ENCODE measurements around the gene DLEC1. TPM values are rescaled to one million over a fixed set of nuclear protein-coding genes. Genes with fewer than 3 reads are reported as not detected.
A peak's percentile ranks its signal among the peaks of the same experiment; 100 is the strongest.

DLEC1 gene
- total and polyA plus RNA-seq, 2 donors (not counting 1 experiment from before 2014, with no cell fraction given), result 0.52 to 2.1 TPM

- no peak for TF ChIP-seq EZH2 (IDR thresholded peaks at IDR 0.05; ENCODE audit: borderline replicate concordance, insufficient read depth, low read depth, low read length, poor library complexity, severe bottlenecking)
- TF ChIP-seq CTCF (IDR thresholded peaks at IDR 0.05), result no peak
- ChIA-PET CTCF (interaction anchor here (0.7 to 0.8 kb wide), 2 partner anchors 14 to 80 kb away, joined by 3 to 5 read pairs; partner anchors contain the start of gene ACAA1), POLR2A (no interaction called here)
- peak overlapping the region; percentile 56 for H3K27ac Mint-ChIP-seq
- H3K27me3 ChIP-seq (replicated peaks in 1 of 4; ENCODE audit: control extremely low read depth in 1 of 4, control insufficient read depth in 3 of 4, insufficient read depth in 4 of 4, low read length in 3 of 4), result no peaks in the 10 kb centered on the region
- ATAC-seq (ENCODE audit: low read depth), result peak; percentile 44
- peaks cover 23 to 40% of the 10 kb centered on the region in 2 donors for H3K4me1 ChIP-seq (ENCODE audit: control insufficient read depth in 2 of 2, insufficient read depth in 2 of 2, low read length in 2 of 2)
- H2AFZ ChIP-seq (ENCODE audit: insufficient read depth, low read depth, low read length, poor library complexity, severe bottlenecking), result peak overlapping the region; percentile 13
- H4K20me1 ChIP-seq (ENCODE audit: control insufficient read depth, insufficient read depth, low read length, poor library complexity, severe bottlenecking), result no peaks in the 10 kb centered on the region
- H3K9me3 Mint-ChIP-seq (ENCODE audit: insufficient read depth), result no peaks in the 10 kb centered on the region
- WGBS (ENCODE audit: insufficient coverage), result no CpG with 5 or more reads among the region's 3 CpGs
- peak; percentile 25 for DNase-seq
- H3K36me3 ChIP-seq (replicated peaks in 1 of 2; ENCODE audit: control extremely low read depth in 1 of 2, control insufficient read depth in 1 of 2, extremely low read depth in 1 of 2, insufficient read depth in 2 of 2, low read length in 1 of 2), result no peaks in the 10 kb centered on the region
- intact Hi-C loops (cut with micrococcal nuclease), result loop anchor here (2.0 kb wide), 1 partner anchor 13 kb away; the partner anchor contains the start of gene MYD88
- no peak overlapping the region for H3K4me2 ChIP-seq (replicated peaks; ENCODE audit: low read depth, low read length, poor library complexity, severe bottlenecking)
- no peaks in the 10 kb centered on the region for H3K79me2 ChIP-seq (ENCODE audit: control insufficient read depth, insufficient read depth, low read length)
- no peak overlapping the region for H3K9ac ChIP-seq (ENCODE audit: low read length)
- no peak overlapping the region for H3K4me3 Mint-ChIP-seq
- H3K4me1 Mint-ChIP-seq, result peaks cover 50% of the 10 kb centered on the region
- no peak overlapping the region for H3K4me3 ChIP-seq (ENCODE audit: control extremely low read depth in 1 of 5, extremely low read depth in 1 of 5, insufficient read depth in 1 of 5, low read depth in 2 of 5, low read length in 4 of 5)
- no peak overlapping the region for H3K27ac ChIP-seq (ENCODE audit: low read length in 2 of 2)
- H3K9me3 ChIP-seq (ENCODE audit: control extremely low read depth in 1 of 3, control insufficient read depth in 2 of 3, insufficient read depth in 1 of 3, low read length in 2 of 3), result peaks cover 0 to 5% (median 5%) of the 10 kb centered on the region in 3 donors
- H3K27me3 Mint-ChIP-seq, result no peaks in the 10 kb centered on the region
Observed at GRCh38 chr3:38151667-38152265, 112.8 kb downstream of the DLEC1 start.

DNA sequence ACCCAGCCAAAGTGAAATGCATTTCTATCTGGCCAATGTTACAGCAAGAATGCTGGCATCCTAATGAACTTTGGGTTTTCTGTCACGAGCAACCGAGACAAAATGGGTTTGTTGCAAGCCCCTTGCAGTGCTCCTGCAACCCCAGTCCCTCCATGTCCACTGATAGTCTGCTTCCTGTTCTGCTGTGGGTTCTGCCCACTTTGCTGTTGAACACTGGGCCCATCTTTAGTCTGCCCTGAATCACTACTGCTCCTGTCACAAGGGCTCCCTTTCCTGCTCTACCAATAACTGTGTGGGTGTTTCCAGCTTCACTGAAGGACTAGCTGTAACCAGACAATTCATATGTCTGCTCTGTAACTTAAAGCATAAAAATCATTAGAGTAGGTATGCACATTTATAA lies 113.6 kb downstream of the DLEC1 start:
- TF ChIP-seq EZH2 (IDR thresholded peaks at IDR 0.05; ENCODE audit: borderline replicate concordance, insufficient read depth, low read depth, low read length, poor library complexity, severe bottlenecking) (no peak), CTCF (IDR thresholded peaks at IDR 0.05) (no peak)
- WGBS (ENCODE audit: insufficient coverage), result 96% methylated on average over 2 of the region's 2 CpGs
- H3K4me2 ChIP-seq (replicated peaks; ENCODE audit: low read depth, low read length, poor library complexity, severe bottlenecking), result no peak overlapping the region
- H3K36me3 ChIP-seq (replicated peaks in 1 of 2; ENCODE audit: control extremely low read depth in 1 of 2, control insufficient read depth in 1 of 2, extremely low read depth in 1 of 2, insufficient read depth in 2 of 2, low read length in 1 of 2), result no peaks in the 10 kb centered on the region
- H3K4me3 Mint-ChIP-seq, result no peak overlapping the region
- peaks cover 22 to 40% of the 10 kb centered on the region in 2 donors for H3K4me1 ChIP-seq (ENCODE audit: control insufficient read depth in 2 of 2, insufficient read depth in 2 of 2, low read length in 2 of 2)
- POLR2A ChIA-PET, result no interaction called here
- no peak overlapping the region for H3K27ac ChIP-seq (ENCODE audit: low read length in 2 of 2)
- H3K4me1 Mint-ChIP-seq, result peaks cover 48% of the 10 kb centered on the region
- H3K27me3 ChIP-seq (replicated peaks in 1 of 4; ENCODE audit: control extremely low read depth in 1 of 4, control insufficient read depth in 3 of 4, insufficient read depth in 4 of 4, low read length in 3 of 4), result no peaks in the 10 kb centered on the region
- H3K27ac Mint-ChIP-seq, result no peak overlapping the region
- ATAC-seq (ENCODE audit: low read depth), result no peak
- CTCF ChIA-PET, result interaction anchor here (0.7 to 1.0 kb wide), 2 partner anchors 15 to 79 kb away, joined by 3 to 5 read pairs; partner anchors contain the start of gene ACAA1
- H3K79me2 ChIP-seq (ENCODE audit: control insufficient read depth, insufficient read depth, low read length), result no peaks in the 10 kb centered on the region
- H3K9ac ChIP-seq (ENCODE audit: low read length), result no peak overlapping the region
- no peak for DNase-seq
- no peak overlapping the region for H2AFZ ChIP-seq (ENCODE audit: insufficient read depth, low read depth, low read length, poor library complexity, severe bottlenecking)
- intact Hi-C loops (cut with micrococcal nuclease), result loop anchor here (2.0 kb wide), 1 partner anchor 14 kb away; the partner anchor contains the start of gene MYD88
- no peaks in the 10 kb centered on the region for H3K9me3 Mint-ChIP-seq (ENCODE audit: insufficient read depth)
- H3K9me3 ChIP-seq (ENCODE audit: control extremely low read depth in 1 of 3, control insufficient read depth in 2 of 3, insufficient read depth in 1 of 3, low read length in 2 of 3), result peaks cover 0 to 1% (median 0%) of the 10 kb centered on the region in 3 donors
- H3K4me3 ChIP-seq (ENCODE audit: control extremely low read depth in 1 of 5, extremely low read depth in 1 of 5, insufficient read depth in 1 of 5, low read depth in 2 of 5, low read length in 4 of 5), result no peak overlapping the region
- H3K27me3 Mint-ChIP-seq, result no peaks in the 10 kb centered on the region
- no peaks in the 10 kb centered on the region for H4K20me1 ChIP-seq (ENCODE audit: control insufficient read depth, insufficient read depth, low read length, poor library complexity, severe bottlenecking)

Data from B cell (primary cell).